HL-60 (cell line): ENCODE measurements around the gene PSMB10.

ENCODE experiments used
- DNase-seq, 2 experiments: peaks; one replicate each; pipeline ENCODE4 v3.0.0-alpha.2; 2010 to 2020; ENCODE audit warnings: low read depth in 1 of 2, low spot score in 1 of 2
- H3K27ac ChIP-seq: fragments of 250-450 bp; sonication (Bioruptor Pico); replicated peaks from 2 replicates; pipeline ENCODE4 v1.5.1; 2020; ENCODE audit warnings: mild to moderate bottlenecking, moderate library complexity
- H3K27me3 ChIP-seq: fragments of 250-450 bp; sonication (Bioruptor Pico); 2 replicates; pipeline ENCODE4 v1.5.1; 2021; ENCODE audit warnings: mild to moderate bottlenecking, moderate library complexity; ENCODE audit not compliant: insufficient read depth, poor library complexity, severe bottlenecking
- H3K4me3 ChIP-seq: replicated peaks from 2 replicates; pipeline ENCODE4 v1.5.1; 2011; ENCODE audit warnings: mild to moderate bottlenecking, control low read depth, low read length; ENCODE audit not compliant: insufficient read depth
- CTCF ChIP-seq: IDR thresholded peaks from one replicate; pipeline ENCODE4 v1.5.1; 2011; ENCODE audit warnings: low read length, control low read depth, inconsistent platforms; ENCODE audit not compliant: insufficient read depth
- GABPA ChIP-seq: IDR thresholded peaks from 2 replicates; pipeline ENCODE4 v1.6.1; 2012; ENCODE audit warnings: low read depth
- POLR2AphosphoS5 ChIP-seq: IDR thresholded peaks from 2 replicates; pipeline ENCODE4 v1.6.1; 2012; ENCODE audit warnings: low read depth
- REST ChIP-seq: IDR thresholded peaks from 2 replicates; pipeline ENCODE4 v1.6.1; 2012; ENCODE audit warnings: low read depth; ENCODE audit not compliant: insufficient replicate concordance
- SPI1 ChIP-seq: IDR thresholded peaks from 2 replicates; pipeline ENCODE4 v1.6.1; 2012; ENCODE audit warnings: low read depth, mild to moderate bottlenecking, borderline replicate concordance

The PSMB10 gene

GRCh38 chr16:67902831-67903230 lies 33.8 kb downstream of the PSMB10 start:
- H3K4me3 ChIP-seq: no peak overlapping the region
- DNase-seq: no peak
- H3K27me3 ChIP-seq: no peaks in the 10 kb centered on the region
- no peak for TF ChIP-seq POLR2AphosphoS5
- TF ChIP-seq GABPA: no peak
- TF ChIP-seq SPI1: no peak
- TF ChIP-seq REST: no peak
- no peak for TF ChIP-seq CTCF
- H3K27ac ChIP-seq: no peak overlapping the region

GRCh38 chr16:67901734-67902133 lies 34.9 kb downstream of the PSMB10 start:
- no peak for DNase-seq
- H3K4me3 ChIP-seq: no peak overlapping the region
- no peak overlapping the region for H3K27ac ChIP-seq
- no peaks in the 10 kb centered on the region for H3K27me3 ChIP-seq
- no peak for TF ChIP-seq GABPA
- no peak for TF ChIP-seq REST
- no peak for TF ChIP-seq CTCF
- TF ChIP-seq SPI1: no peak
- TF ChIP-seq POLR2AphosphoS5: no peak

GRCh38 chr16:67897231-67897630 lies 39.4 kb downstream of the PSMB10 start:
- no peak for TF ChIP-seq POLR2AphosphoS5
- no peak for TF ChIP-seq SPI1
- TF ChIP-seq REST: no peak
- no peak for TF ChIP-seq GABPA
- no peak for TF ChIP-seq CTCF
- H3K27me3 ChIP-seq: no peaks in the 10 kb centered on the region
- no peak for DNase-seq

More at GRCh38 chr16:67897231-67897630, 39.4 kb downstream of the PSMB10 start:
- Histone ChIP-seq H3K4me3 (no peak overlapping the region), H3K27ac (no peak overlapping the region)
